SIG-M5 (cell line): ENCODE measurements around the gene ERICH6B.

ENCODE experiments used
- DNase-seq: peaks from one replicate; lab custom pipeline; 2025; lab: John Stamatoyannopoulos, UW

ERICH6B gene

DNA sequence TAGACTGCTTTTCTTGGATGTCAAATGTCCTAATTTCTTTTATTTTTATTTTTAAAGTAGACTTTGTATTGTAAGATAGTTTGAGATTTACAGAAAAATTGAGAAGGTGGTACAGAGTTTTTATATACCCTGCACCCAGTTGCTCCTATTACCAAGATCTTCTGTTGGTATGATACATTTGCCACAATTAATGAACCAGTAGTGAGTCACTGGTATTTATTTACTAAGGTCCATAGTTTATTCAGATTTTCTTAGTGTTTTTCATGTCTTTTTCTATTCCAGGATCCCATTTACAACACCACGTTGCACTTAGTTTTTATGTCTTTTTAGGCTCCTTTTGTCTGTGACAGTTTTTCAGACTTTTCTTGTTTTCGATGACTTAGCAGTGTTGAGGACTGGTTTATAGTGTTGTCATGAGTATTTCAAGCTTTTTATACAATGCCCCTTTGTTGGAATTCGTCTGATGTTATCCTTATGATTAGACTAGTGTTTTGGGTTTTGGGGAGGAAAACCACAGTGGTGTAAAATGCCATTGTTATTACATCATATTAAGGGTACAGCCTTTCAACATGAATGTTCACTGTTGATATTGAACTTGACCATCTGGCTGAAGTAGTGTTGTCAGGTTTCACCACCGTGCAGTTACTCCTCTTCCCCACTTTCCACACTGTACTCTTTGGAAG is 114.9 kb downstream of the ERICH6B start:
- DNase-seq: no peak

GRCh38 chr13:45496942-45497341 is 118.6 kb downstream of the ERICH6B start:
- no peak for DNase-seq

DNA sequence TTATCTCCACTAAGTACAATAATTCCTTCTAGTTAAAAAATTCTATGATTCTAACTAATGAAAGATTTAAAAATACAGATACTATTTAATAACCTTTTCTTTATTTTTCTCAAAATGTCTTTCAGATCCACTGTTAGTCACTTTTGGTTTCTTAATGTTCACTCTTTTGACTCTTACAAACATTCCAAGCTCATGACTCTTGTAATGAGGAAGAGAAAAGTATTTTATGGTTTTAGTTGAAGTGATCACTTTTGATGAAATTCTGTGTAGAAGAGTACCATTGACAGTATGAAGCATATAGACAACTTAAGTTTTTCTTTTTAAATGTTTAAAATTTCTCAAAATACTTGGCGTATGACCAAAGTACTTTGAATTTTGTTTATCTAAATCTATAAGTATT is 123.0 kb downstream of the ERICH6B start:
- DNase-seq: no peak
